ENCODE measurements around the gene NADK2.
"Not testable (repeated sequence)": the region's sequence is repeated elsewhere in the genome, so short reads cannot be mapped to it uniquely, and the experiment has no call there.

Gene NADK2

GRCh38 chr5:36208786-36209185 lies 32.9 kb downstream of the NADK2 start:
- DNase-seq (ENCODE audit: low read depth in 4 of 4, low spot score in 1 of 4): no peak

- DNase-seq (ENCODE audit: low read depth in 4 of 4, low spot score in 1 of 4): no peak
Observed at GRCh38 chr5:36206913-36207312, 34.8 kb downstream of the NADK2 start.

- no peak for DNase-seq (ENCODE audit: low read depth in 4 of 4, low spot score in 1 of 4)
Observed at GRCh38 chr5:36205329-36205728, 36.4 kb downstream of the NADK2 start.

- DNase-seq (ENCODE audit: low read depth in 4 of 4, low spot score in 1 of 4): no peak
Observed at GRCh38 chr5:36202521-36202961, 39.2 kb downstream of the NADK2 start.

GRCh38 chr5:36200513-36200912 lies 41.2 kb downstream of the NADK2 start:
- DNase-seq (ENCODE audit: low read depth in 4 of 4, low spot score in 1 of 4): no peak

- DNase-seq (ENCODE audit: low read depth in 4 of 4, low spot score in 1 of 4): no peak
Observed at GRCh38 chr5:36199620-36200019, 42.1 kb downstream of the NADK2 start.

GRCh38 chr5:36198783-36199182 lies 42.9 kb downstream of the NADK2 start:
- not testable (repeated sequence) for DNase-seq (ENCODE audit: low read depth in 4 of 4, low spot score in 1 of 4)

- no peak for DNase-seq (ENCODE audit: low read depth in 4 of 4, low spot score in 1 of 4)
Observed at GRCh38 chr5:36198281-36198680, 43.4 kb downstream of the NADK2 start.

- DNase-seq (ENCODE audit: low read depth in 4 of 4, low spot score in 1 of 4): no peak
Observed at GRCh38 chr5:36193746-36194145, 48.0 kb downstream of the NADK2 start.

GRCh38 chr5:36184408-36184807 lies 57.3 kb downstream of the NADK2 start:
- not testable (repeated sequence) for DNase-seq (ENCODE audit: low read depth in 4 of 4, low spot score in 1 of 4)

GRCh38 chr5:36181774-36182173 lies 60.0 kb downstream of the NADK2 start:
- no peak for DNase-seq (ENCODE audit: low read depth in 4 of 4, low spot score in 1 of 4)

- no peak for DNase-seq (ENCODE audit: low read depth in 4 of 4, low spot score in 1 of 4)
Observed at GRCh38 chr5:36180556-36181350, 61.0 kb downstream of the NADK2 start.

- DNase-seq (ENCODE audit: low read depth in 4 of 4, low spot score in 1 of 4): no peak
Observed at GRCh38 chr5:36179950-36180349, 61.8 kb downstream of the NADK2 start.

GRCh38 chr5:36178524-36178890 lies 63.2 kb downstream of the NADK2 start:
- DNase-seq (ENCODE audit: low read depth in 4 of 4, low spot score in 1 of 4): no peak

- DNase-seq (ENCODE audit: low read depth in 4 of 4, low spot score in 1 of 4): no peak
Observed at GRCh38 chr5:36177715-36178523, 63.8 kb downstream of the NADK2 start.

- DNase-seq (ENCODE audit: low read depth in 4 of 4, low spot score in 1 of 4): no peak
Observed at GRCh38 chr5:36177154-36177553, 64.6 kb downstream of the NADK2 start.

GRCh38 chr5:36175043-36175442 lies 66.7 kb downstream of the NADK2 start:
- no peak for DNase-seq (ENCODE audit: low read depth in 4 of 4, low spot score in 1 of 4)

- DNase-seq (ENCODE audit: low read depth in 4 of 4, low spot score in 1 of 4): no peak
Observed at GRCh38 chr5:36174119-36174518, 67.6 kb downstream of the NADK2 start.

GRCh38 chr5:36173426-36173825 lies 68.3 kb downstream of the NADK2 start:
- DNase-seq (ENCODE audit: low read depth in 4 of 4, low spot score in 1 of 4): no peak

- no peak for DNase-seq (ENCODE audit: low read depth in 4 of 4, low spot score in 1 of 4)
Observed at GRCh38 chr5:36172599-36172998, 69.1 kb downstream of the NADK2 start.

- DNase-seq (ENCODE audit: low read depth in 4 of 4, low spot score in 1 of 4): no peak
Observed at GRCh38 chr5:36170832-36171424, 70.8 kb downstream of the NADK2 start.

- no peak for DNase-seq (ENCODE audit: low read depth in 4 of 4, low spot score in 1 of 4)
Observed at GRCh38 chr5:36168737-36169136, 73.0 kb downstream of the NADK2 start.
